EH (cell line): Measurements from ENCODE around the gene MOAP1.
"Not testable (repeated sequence)": the region's sequence is repeated elsewhere in the genome, so short reads cannot be mapped to it uniquely, and the experiment has no call there.

Source experiments
- DNase-seq: peaks from one replicate; pipeline ENCODE4 v3.0.0-alpha.2; 2015; ENCODE audit warnings: low read depth

MOAP1 gene

DNA sequence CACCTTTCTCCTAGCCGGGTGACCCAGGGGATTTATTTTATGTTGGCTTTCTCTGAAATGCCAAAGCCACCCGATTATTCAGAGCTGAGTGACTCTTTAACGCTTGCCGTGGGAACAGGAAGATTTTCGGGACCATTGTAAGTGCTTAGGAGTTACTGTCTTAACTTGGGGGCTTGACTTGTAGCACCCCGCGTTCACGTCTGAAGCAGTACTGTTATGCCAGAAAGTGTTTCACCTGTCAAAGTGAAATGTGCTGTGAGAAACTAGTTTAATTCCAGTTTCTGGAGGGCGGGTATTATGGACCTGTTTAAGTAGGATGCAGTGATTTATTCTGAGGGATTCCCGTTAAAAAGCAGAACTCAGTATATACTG lies 638 bp upstream of the MOAP1 start:
- DNase-seq = no peak

DNA sequence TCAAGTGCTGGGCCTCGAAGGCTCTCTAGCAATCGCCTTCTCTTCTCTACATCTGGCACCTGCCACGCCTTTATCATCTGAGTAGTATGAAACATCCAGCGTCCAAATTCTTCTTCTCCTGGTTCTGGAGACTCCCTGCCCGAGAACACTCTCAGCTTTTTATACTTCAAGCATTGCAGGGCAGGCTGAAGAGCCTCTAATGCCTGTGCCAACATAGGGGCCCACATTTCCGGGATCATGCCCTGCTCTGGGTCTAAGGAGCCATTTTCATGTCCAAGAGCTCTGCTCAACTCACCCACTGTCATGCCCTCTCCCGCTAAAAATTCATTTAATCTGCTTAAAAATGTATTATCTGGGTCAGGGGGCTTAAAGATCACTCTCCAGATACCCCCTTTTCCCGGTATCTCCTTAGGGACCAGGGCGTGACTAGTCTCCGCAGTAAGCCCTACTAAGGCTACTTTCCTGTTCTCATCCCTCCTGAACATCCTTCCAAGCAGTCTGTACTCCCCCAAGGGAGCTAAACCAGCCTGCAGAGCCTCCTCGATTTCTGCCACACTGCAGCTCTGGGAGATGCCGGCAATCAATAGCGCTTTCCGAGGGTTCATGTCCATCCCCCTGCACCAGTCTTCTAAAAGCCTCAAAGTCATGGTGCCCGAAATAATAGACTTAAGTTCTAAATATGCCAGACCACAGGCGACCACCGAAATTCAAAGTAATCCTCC lies 940 bp downstream of the MOAP1 start:
- no peak for DNase-seq

DNA sequence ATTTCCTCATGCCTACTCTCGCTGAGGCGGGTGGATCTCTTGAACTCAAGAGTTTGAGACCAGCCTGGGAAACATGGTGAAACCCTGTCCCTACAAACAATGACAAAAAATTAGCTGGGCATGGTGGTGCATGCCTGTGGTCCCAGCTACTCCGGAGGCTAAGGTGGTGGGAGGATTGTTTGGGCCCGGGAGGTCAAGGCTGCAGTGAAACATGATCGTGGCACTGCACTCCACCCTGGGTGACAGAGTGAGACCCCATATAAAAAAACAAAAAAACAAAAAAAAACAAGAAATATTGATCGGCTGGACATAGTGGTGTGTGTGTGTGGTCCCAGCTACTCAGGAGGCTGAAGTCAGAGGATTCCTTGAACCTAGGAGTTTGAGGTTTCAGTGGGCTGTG lies 9.2 kb downstream of the MOAP1 start:
- no peak for DNase-seq

DNA sequence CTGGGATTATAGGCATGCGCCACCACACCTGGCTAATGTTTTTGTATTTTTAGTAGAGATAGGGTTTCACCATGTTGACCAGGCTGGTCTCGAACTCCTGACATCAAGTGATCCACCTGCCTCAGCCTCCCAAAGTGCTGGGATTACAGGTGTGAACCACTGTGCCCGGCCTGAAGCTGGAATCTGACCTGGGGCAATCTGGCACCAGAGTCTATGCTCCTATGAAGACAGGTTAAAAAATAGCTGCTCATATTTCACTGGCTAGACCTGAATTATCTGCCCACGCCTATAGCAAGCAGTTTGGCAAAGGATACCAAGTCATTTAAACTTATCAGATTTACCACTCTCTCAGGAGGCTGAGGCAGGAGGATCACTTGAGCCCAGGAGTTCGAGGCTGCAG lies 10.0 kb downstream of the MOAP1 start:
- DNase-seq = not testable (repeated sequence)

DNA sequence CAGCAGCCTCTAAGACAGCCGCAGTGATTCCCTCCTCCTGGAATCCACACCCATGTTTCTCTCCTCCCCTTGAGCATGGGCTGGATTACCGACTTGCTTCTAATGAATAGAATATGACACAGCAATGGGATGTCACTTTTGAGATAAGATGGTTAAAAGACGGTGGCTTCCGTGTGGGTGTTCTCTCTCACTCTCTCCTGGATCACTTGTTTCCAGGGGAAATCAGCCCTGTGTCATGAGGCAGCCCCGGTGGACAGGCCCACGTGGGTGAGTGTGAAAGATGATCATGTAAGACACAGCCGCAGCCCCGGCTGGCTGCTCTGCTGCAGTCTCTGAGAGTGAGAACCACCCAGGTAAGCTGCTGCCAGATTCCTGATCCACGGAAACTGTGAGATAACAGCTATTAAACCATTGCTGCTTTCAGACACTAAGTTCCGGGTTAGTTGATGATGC lies 10.7 kb downstream of the MOAP1 start:
- peak; percentile 9 for DNase-seq

DNA sequence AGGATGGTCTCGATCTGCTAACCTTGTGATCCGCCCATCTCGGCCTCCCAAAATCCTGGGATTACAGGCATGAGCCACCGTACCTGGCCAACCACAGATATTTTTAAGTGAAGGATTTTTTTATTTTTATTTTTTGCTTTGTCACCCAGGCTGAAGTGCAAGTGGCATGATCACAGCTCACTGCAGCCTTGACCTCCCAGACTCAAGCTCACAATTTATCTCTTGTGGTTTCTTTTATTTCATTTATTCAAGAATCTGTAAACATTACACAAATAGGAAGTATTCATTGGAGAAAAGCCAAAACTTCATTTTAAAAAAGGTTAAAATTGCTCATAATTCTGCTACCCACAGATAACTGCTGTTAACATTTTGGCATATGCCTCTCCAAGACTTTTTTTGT lies 13.3 kb downstream of the MOAP1 start:
- peak; percentile 11 for DNase-seq

DNA sequence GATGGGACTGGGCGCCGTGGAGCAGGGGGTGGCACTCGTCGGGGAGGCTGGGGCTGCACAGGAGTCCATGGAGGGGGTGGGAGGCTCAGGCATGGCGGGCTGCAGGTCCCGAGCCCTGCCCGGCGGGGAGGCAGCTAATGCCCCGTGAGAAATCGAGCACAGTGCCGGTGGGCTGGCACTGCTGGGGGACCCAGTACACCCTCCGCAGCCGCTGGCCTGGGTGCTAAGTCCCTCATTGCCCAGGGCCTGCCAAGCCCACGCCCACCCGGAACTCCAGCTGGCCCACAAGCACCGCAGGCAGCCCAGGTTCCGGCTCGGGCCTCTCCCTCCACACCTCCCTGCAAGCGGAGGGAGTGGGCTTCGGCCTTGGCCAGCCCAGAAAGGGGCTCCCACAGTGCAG lies 14.6 kb downstream of the MOAP1 start:
- not testable (repeated sequence) for DNase-seq

DNA sequence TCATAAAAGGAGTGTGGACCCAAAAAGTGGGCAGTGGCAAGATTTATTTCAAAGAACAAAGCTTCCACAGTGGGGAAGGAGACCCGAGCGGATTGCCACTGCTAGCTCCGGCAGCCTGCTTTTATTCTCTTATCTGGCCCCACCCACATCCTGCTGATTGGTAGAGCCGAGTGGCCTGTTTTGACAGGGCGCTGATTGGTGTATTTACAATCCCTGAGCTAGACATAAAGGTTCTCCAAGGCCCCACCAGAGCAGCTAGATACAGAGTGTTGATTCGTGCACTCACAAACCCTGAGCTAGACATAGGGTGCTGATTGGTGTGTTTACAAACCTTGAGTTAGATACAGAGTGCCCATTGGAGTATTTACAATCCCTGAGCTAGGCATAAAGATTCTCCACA lies 15.1 kb downstream of the MOAP1 start:
- DNase-seq = not testable (repeated sequence)

DNA sequence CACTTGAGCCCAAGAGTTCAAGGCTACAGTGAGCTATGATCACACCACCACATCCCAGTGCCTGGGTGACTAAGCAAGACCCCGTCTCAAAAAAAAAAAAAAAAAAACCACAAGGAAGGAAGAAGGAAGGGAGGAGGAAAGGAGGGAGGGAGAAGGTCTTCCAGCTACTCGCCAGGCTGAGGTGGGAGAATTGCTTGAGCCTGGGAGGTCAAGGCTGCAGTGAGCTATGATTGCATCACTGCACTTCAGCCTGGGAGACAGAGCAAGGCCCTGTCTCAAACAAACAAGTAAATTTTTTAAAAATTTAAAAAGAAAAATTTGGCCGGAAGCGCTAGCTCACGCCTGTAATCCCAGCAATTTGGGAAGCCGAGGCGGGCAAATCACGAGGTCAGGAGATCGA lies 16.1 kb downstream of the MOAP1 start:
- DNase-seq = not testable (repeated sequence)

DNA sequence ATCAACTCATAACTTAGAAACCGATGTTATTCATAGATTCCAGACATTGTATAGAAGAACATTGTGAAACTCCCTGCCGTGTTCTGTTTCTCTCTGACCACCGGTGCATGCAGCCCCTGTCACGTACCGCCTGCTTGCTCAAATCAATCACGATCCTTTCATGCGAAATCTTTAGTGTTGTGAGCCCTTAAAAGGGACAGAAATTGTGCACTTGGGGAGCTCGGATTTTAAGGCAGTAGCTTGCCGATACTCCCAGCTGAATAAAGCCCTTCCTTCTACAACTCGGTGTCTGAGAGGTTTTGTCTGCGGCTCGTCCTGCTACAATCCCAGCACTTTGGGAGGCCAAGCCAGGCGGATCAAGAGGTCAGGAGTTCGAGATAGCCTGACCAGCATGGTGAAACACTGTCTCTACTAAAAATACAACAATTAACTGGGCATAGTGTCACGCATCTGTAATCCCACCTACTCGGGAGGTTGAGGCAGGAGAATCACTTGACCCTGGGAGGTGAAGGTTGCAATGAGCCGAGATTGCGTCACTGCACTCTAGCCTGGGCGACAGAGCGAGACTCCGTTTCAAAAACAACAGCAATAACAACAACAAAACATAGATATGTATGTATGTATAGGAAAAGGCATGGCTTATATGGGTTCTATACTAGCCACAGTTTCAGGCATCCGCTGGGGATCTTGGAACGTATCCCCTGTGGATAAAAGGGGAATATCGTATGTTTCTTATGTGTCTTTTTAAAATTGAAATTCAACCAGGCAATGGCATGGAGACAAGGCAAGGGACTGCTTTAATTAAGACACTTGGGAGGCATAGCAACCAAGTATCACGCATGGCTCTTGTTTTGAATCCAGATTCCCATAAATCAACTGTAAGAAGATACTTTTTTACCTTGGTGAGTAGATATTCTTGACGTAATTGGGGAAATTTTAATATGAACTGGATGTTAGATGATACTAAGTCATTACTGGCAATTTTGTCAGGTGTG lies 19.1 kb downstream of the MOAP1 start:
- DNase-seq = not testable (repeated sequence)

DNA sequence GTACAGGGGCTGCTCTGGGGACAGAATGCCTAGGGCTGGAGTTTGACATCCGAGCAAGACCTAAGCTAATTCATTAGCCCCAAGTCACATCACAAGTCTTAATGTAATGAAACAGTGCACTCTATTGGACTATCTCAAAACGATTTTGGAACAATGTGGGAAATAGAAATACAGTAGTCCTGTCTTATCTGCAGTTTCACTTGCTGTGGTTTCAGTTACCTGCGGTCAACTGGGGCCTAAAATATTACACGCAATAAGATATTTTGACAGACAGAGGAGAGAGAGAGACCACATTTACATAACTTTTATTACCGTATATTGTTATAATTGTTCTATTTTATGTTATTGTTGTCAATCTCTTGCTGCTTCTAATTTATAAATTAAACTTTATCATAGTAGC lies 21.1 kb downstream of the MOAP1 start:
- no peak for DNase-seq

DNA sequence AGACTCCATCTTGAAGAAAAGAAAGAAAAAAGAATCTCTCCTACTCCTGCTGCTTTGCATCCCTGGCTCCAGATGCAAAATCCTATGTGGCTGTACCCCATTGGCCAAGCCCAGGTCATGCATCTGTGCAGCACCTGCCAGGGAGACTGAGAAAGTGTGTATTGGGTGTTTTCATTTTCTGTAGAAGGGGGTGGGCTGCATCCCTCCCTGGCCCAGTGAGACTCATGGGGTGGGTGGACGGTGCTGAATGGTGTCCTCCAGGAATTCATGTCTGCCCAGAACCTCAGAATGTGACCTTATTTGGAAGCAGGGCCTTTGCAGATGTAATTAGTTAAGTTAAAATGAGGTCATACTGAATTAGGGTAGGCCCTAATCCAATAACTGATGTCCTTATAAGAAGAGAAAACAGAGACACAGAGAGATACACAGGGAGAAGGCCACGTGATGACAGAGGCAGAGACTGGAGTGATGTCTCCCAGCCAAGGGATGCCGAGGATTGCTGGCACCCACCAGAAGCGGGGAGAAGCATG lies 23.2 kb downstream of the MOAP1 start:
- peak; percentile 16 for DNase-seq

DNA sequence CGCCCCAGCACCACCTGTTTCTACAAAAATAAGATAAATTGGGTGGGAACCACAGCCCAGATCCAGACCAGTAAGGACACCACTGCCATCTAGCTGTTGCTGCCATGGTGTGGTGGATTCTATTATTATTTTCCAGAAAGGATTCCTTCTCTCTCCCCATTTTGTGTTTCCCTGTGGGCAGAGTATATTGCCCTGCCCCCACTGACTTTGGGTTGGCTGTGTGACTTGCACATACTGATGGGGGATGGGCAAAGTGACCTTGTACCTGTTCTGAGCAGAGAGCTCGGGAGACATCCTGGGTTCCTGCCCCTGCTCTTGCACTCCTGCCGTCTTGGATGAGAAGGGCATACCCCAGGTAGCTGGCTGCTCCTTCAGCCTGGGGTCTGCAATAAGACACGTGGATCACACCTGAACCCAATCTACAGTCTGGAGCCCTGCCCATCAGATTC lies 24.3 kb downstream of the MOAP1 start:
- peak; percentile 16 for DNase-seq

DNA sequence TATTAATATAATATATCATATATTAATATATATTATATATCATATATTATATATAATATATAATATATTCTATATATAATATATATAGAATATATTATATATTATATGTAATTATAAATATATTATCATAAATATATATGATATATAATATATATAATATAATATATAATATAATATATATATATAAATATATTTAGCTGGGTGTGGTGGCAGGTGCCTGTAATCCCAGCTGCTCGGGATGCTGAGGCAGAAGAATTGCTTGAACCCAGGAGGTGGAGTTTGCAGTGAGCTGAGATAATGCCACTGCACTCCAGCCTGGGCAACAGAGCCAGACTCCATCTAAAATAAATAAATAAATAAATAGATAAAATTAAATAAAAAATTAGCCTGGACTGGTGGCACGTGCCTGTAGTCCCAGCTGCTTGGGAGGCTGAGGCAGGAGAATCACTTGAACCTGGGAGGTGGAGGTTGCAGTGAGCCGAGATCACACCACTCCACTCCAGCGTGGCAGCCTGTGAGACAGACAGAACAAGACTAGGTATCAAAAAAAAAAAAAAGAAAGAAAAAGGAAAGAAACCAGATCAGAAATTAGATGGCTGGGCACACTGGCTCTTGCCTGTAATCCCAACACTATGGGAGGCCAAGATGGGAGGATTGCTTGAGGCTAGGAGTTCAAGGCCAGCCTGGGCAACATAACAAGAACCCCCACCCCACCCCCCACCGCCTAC lies 24.9 kb downstream of the MOAP1 start:
- not testable (repeated sequence) for DNase-seq

DNA sequence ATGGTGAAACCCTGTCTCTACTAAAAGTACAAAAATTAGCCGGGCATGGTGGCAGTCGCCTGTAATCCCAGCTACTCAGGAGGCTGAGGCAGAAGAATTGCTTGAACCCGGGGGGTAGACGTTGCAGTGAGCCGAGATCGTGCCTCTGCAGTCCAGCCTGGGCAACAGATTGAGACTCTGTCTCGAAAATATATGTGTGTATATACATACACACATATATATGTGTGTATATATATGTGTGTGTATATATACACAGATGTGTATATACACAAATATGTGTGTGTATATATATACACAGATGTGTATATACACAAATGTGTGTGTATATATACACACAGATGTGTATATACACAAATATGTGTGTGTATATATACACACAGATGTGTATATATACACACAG lies 26.3 kb downstream of the MOAP1 start:
- not testable (repeated sequence) for DNase-seq

DNA sequence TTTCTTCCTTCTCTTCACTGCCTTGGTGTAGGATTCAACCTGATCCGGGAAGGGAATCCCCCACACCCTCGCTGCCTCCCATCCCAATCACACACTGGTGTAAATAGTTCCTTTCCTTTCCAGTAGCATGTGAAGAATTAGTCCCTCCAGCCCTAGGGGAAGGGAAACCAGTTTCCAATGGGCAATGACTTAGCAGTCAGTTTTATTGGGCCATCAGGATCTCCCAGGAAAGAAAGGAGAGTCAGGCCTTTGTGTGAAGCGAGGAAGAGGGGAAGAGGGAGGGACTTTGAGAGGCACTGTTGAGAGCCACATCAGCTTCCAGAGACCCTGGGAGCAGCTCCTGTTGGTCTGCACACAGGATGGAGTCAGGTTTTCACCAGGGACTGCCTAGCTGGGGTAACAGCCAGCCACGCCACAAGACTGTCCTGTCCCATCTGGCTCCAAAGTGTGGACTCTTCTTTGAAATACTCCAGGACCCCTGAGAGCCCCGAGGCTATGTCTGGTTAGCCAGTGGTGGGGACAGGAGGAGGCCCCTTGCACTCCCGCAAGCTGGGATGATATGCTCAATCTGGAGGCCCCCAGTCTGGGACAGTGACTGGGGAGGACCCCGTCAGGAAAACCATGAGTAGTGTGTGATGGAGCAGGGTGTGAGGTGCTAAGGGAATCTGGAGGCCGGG lies 27.9 kb downstream of the MOAP1 start:
- DNase-seq = no peak

DNA sequence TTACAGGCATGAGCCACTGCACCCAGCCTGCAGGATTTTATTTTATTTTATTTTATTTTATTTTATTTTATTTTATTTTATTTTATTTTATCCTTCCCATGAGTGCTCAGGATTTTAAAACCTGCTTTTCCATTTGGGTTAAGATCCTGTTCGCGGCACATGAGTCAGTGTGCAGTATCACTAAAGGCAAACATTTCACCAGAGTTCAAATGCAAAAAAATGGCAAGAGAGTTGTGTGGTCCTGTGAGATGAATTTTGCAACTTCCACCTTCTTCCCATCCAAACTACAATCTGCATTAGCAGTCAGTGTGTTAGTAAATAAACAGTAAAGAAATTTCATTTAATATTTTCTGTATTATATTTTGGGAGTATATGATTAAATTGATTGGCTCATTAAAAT lies 29.0 kb downstream of the MOAP1 start:
- DNase-seq = no peak

DNA sequence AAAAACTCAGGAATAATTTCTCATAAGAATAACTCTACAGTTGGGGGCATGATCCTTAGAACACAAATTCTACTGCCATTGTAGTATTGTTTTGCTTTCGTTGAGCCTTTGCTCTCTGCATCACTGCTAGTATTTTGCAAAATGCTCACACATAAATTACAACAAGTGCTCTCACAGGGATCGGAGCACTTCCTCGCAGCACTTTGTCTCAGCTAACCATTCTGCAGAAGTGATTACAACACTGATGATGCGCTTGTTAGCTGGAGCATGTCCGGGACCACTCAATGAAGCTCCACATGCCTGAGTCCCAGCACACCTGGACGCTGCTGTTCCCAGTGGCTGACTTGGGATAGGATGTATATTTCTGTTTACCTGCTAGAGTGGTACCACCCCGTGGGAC lies 31.6 kb downstream of the MOAP1 start:
- DNase-seq = no peak

DNA sequence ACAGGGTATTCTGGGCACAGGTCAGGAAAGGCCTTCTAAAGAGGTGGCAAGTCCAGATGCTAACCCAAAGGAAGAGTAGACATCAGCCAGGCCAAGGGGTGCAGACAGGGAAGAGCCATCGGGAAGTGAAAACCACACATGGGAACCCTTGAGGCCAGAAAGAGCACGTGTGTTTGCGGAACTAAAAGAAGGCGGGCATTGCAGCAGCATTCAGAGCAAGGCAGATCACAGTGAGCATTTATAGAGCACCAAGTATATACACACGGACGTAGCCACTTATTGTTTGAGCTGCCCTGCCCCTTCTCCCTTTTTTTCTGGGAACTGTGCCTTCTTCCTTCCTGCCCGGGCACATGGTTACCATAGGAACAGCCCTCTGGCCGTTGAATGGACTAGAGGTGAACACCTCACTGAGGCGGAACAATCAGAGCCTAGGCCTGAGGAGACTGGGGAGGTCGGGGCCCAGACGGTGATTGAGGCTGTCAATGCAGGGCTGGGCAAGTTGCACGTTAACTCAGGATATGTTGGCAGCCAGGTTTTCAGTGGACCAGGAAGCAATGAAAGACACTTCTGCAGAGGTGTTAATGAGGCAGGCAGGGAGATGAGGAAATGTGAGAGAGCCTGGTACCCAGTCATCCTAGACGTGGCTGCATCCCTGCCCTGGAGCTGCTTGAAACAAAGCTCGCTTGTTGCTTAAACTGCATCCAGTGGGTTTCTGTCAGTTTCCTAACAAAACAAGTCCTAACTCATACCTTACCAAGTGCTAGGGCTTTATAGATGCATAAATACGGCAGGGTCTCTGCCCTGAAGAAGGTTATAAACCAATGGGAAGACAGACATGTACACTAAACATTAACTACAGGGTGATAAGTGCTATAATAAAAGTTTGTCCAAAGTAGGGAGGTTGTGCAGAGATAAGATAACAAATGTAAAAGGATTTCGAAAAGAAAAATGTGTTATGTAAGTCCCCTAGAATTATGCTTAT lies 34.2 kb downstream of the MOAP1 start:
- peak; percentile 19 for DNase-seq

DNA sequence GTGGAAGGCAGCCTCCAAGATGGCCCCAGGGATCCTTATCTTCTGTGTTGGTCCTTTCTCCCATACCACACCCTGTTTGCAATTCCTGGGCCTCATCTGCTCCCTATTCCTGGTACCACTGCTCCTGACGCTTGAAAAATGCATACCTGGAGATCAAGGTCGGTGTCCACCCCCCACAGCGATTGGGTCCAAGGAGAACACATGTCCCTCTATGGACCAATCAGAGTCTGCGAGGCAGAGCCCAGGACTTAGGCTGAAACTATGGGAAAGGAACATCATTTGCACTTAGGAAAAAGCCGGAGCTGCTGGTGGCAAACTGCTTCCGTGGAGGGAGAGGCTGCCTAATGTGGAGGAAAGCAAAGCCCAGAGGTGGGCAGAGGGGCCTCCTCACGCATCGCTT lies 35.7 kb downstream of the MOAP1 start:
- DNase-seq = no peak
